Lower leg skin (tissue), 4 donors: ENCODE data around the gene PATL2. TPM values are rescaled to one million over a fixed set of nuclear protein-coding genes. Genes with fewer than 3 reads are reported as not detected.
"Not testable (repeated sequence)": the region's sequence is repeated elsewhere in the genome, so short reads cannot be mapped to it uniquely, and the experiment has no call there.

ENCODE experiments used
- DNase-seq, 2 donors: peaks; one replicate each; pipeline ENCODE4 v3.0.0-alpha.2; 2019; ENCODE audit warnings: low spot score in 2 of 2
- H3K4me3 ChIP-seq: fragments of 200-600 bp; sonication (generic); 2 replicates; pipeline ENCODE4 v1.5.1; 2017; ENCODE audit warnings: mild to moderate bottlenecking, low read depth; ENCODE audit not compliant: poor library complexity, severe bottlenecking
- CTCF ChIP-seq, 3 donors: fragments of 450-650 bp; IDR thresholded peaks; one replicate each; pipeline ENCODE4 v1.5.1; 2016; ENCODE audit warnings: antibody characterized with exemption in 3 of 3, mild to moderate bottlenecking in 3 of 3, moderate library complexity in 2 of 3
- POLR2A ChIP-seq, 2 donors: fragments of 450-650 bp; IDR thresholded peaks; one replicate each; pipeline ENCODE4 v1.6.1; 2016 to 2017; ENCODE audit warnings: antibody characterized with exemption in 2 of 2, mild to moderate bottlenecking in 1 of 2, moderate library complexity in 1 of 2
- WGBS, 2 donors: methylation state at CpG; one replicate each; pipeline ENCODE4 v1.1.5; 2018; 5-methylcytosine and 5-hydroxymethylcytosine counted together
- intact Hi-C: fragments of 100-400 bp; cut with DNase I; formaldehyde crosslinking; loops from one replicate; pipeline ENCODE4 v1.15.0; 2023; ENCODE audit warnings: low total_unique reads
- total RNA-seq, 4 donors: library from RNA; depleted of rRNA; stranded (reverse); fragments of >200 nt; gene quantifications; one replicate each; pipeline ENCODE4 v1.1.0, GENCODE V29; 2016

PATL2 gene
- total RNA-seq, 4 donors from 2014 or later: 0.30 to 1.4 (median 0.33) TPM

- intact Hi-C loops: no loop called here
- no peak for DNase-seq
- 76 to 80% methylated on average over 4 of the region's 4 CpGs for WGBS, 2 donors
- no peak for TF ChIP-seq POLR2A (IDR thresholded peaks at IDR 0.05)
- no peak overlapping the region for H3K4me3 ChIP-seq
These were observed 69.5 kb downstream of the PATL2 start for GRCh38 chr15:44641651-44642050.

DNA sequence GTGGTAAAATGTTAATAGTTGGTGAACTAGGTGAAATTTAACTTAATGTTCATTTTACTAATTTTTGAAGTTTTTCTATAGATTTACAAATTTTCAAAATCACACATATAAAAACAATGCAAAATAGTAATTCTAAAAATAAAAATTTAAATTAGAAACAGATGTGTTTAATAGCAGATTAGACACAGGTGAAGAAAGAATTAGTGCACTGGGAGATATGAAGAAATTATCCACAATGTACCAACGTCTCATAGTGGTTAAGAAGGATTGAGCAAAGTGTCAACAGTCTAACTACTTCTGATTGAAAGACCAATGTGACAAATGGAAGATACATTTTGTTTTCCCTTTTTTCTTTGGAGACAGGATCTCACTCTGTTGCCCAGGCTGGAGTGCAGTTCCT lies 74.1 kb downstream of the PATL2 start:
- H3K4me3 ChIP-seq: no peak overlapping the region
- TF ChIP-seq POLR2A (IDR thresholded peaks at IDR 0.05): no peak
- no peak for TF ChIP-seq CTCF (IDR thresholded peaks at IDR 0.05)
- DNase-seq: no peak
- intact Hi-C loops: no loop called here
- WGBS, 2 donors: 72 to 78% methylated on average over 1 of the region's 1 CpG

GRCh38 chr15:44633603-44634002 lies 77.5 kb downstream of the PATL2 start:
- no peak for TF ChIP-seq CTCF (IDR thresholded peaks at IDR 0.05)
- TF ChIP-seq POLR2A (IDR thresholded peaks at IDR 0.05): no peak
- DNase-seq: no peak
- intact Hi-C loops: no loop called here
- H3K4me3 ChIP-seq: no peak overlapping the region
- WGBS, 2 donors: 94 to 96% methylated on average over 5 of the region's 5 CpGs

DNA sequence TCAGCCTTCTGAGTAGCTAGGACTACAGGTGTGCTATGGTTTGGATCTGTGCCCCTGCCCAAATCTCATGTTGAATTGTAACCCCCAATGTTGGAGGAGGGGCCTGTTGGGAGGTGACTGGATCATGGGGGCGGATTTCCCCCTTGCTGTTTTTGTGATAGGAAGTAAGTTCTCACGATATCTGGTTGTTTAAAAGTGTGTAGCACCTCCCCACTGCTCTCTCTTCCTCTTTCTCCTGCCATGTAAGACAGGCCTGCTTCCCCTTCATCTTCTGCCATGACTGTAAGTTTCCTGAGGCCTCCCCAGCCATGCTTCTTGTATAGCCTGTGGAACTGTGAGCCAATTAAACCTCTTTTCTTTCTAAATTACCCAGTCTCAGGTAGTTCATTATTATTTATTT lies 85.8 kb downstream of the PATL2 start:
- H3K4me3 ChIP-seq, DNase-seq: not testable (repeated sequence)
- 91 to 98% methylated on average over 2 of the region's 2 CpGs for WGBS, 2 donors
- intact Hi-C loops: loop anchor here (10.0 kb wide), 1 partner anchor 60 kb away; no protein-coding TSS in a partner anchor

- intact Hi-C loops: loop anchor here (10.0 kb wide), 1 partner anchor 58 kb away; no protein-coding TSS in a partner anchor
- no peak for TF ChIP-seq CTCF (IDR thresholded peaks at IDR 0.05)
- TF ChIP-seq POLR2A (IDR thresholded peaks at IDR 0.05): no peak
- H3K4me3 ChIP-seq: no peak overlapping the region
- no peak for DNase-seq
These were observed 87.9 kb downstream of the PATL2 start for GRCh38 chr15:44623178-44623577.

DNA sequence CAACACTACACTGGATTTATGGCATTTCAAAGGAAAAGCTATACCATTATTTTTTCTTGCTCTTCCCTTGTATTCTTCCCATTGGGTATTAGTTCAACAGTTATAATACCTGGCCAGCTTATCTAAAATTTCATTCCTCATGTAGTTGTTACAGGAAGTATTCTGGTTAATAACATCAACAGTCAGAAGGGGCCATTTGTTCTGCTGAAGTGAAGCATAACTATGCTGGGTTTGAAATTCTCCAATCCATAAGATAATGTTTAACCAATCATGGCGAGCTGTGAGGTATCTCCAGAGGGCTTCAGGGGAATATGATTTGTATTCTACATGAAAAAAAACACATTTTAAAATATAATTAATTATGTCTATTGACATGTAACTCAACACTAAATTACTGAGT lies 91.0 kb downstream of the PATL2 start:
- TF ChIP-seq CTCF (IDR thresholded peaks at IDR 0.05) (no peak), POLR2A (IDR thresholded peaks at IDR 0.05) (no peak)
- DNase-seq: no peak
- intact Hi-C loops: loop anchor here (10.0 kb wide), 1 partner anchor 55 kb away; no protein-coding TSS in a partner anchor
- 95 to 100% methylated on average over 1 of the region's 1 CpG for WGBS, 2 donors
- H3K4me3 ChIP-seq: no peak overlapping the region

- DNase-seq: no peak
- TF ChIP-seq CTCF (IDR thresholded peaks at IDR 0.05) (no peak), POLR2A (IDR thresholded peaks at IDR 0.05) (no peak)
- H3K4me3 ChIP-seq: no peak overlapping the region
- intact Hi-C loops: no loop called here
- WGBS, 2 donors: 94 to 98% methylated on average over 2 of the region's 2 CpGs
These were observed 94.1 kb downstream of the PATL2 start for GRCh38 chr15:44616974-44617373.
